D341Med (cell line): ENCODE results near the gene CDNF.
A peak's percentile ranks its signal among the peaks of the same experiment; 100 is the strongest.
"Not testable (repeated sequence)": the region's sequence is repeated elsewhere in the genome, so short reads cannot be mapped to it uniquely, and the experiment has no call there.

Experiments
- DNase-seq: peaks from one replicate; pipeline ENCODE4 v3.0.0; 2012; ENCODE audit warnings: low spot score

CDNF gene

DNA sequence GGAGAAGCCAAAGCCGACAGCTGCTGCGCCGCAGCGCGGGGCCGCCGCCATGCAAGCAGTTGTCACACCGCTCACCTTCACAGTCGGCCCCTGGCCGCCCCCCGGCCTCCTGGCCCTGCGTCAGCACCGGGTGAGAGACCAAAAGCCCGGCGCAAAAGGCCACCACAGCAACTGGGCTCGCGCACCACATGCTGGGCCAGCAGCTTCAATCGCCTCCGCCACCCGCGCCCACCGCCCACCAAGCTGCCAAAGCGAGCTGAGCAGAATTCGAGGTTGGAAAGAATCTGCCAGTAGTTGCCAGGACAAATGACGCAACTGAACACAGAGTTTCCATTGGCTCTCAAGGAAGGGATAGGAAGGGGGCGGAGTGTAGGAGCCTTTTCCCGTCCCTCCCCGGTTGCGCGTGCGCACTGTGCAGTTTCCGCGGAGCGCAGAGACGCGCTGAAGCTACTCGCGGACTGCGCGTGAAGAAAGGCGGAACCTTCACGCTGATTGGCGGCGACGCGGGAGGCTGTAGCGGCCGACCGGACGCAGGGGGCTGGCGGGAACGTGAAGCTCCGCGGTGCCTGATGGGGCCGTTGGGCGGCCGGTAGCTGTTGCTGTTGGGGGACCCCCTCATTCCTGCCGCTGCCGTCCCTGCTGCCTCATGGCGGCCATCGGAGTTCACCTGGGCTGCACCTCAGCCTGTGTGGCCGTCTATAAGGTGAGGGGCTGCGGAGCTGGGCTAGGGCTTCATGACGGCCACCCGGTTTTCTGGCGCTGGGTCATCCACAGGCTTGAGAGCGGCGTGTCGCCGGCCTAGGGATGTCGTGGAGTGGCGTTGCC lies at the start of gene CDNF, which contains the start of the genes HSPA14 and MSANTD7:
CDNF (minus strand) TSS at position 281 of the 825 bp plus-strand sequence; CDS start at position 190, 91 bp downstream.
HSPA14 (plus strand) TSS at position 550 of the 825 bp plus-strand sequence; CDS start at position 647, 97 bp downstream.
MSANTD7 (plus strand) TSS at position 550 of the 825 bp plus-strand sequence. CDS start 3,979 bp downstream, outside the sequence.
- DNase-seq: peak; percentile 96

DNA sequence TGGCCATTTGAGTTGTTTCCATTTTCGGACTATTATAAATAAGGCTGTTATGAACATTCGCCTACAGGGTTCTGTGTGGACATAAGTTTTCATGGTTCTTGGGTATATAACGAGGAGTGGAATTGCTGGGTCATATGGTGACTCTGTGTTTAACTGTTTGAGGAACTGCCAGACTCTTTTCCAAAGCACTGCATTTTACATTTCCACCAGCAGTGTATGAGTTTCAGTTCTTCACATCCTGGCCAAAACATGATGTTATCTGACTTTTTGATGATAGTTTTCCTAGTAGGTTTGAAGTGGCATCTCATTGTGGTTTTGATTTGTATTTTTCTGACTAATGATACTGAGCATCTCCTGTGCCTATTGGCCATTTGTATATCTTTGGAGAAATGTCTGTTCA lies 46.2 kb upstream of the CDNF start:
- DNase-seq: no peak

DNA sequence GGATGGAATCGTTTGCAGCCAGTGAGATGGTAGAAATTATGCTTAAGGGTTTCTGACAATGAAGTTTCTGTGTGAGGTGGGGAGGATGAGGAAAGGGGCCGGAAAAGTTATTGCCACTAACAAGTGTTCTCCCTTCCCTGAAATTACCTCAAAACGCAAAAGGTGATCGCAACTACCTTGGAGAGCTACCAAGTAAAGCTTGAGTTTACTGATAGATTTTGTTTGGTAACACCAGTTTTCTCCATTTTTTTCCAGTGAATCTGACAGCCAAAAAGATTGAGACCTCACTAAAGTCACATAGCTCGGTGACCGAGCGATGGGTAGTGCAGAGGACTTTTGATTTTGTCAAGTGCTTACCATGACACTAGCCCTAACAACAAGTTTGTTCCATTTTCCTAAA lies 42.4 kb upstream of the CDNF start:
- DNase-seq: no peak

DNA sequence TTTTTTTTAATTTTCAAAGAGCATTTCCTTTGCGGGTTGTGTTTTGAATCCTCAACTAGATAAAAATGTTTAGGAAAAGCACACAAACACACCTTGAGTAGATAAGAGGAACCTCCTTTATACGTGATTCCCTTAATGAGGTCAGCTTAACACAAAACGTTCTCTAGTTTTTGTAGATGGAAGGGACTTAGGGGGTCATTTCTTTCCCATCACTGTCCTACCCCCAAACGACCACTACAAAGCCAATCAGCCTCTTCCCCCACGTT lies 42.0 kb upstream of the CDNF start:
- no peak for DNase-seq

DNA sequence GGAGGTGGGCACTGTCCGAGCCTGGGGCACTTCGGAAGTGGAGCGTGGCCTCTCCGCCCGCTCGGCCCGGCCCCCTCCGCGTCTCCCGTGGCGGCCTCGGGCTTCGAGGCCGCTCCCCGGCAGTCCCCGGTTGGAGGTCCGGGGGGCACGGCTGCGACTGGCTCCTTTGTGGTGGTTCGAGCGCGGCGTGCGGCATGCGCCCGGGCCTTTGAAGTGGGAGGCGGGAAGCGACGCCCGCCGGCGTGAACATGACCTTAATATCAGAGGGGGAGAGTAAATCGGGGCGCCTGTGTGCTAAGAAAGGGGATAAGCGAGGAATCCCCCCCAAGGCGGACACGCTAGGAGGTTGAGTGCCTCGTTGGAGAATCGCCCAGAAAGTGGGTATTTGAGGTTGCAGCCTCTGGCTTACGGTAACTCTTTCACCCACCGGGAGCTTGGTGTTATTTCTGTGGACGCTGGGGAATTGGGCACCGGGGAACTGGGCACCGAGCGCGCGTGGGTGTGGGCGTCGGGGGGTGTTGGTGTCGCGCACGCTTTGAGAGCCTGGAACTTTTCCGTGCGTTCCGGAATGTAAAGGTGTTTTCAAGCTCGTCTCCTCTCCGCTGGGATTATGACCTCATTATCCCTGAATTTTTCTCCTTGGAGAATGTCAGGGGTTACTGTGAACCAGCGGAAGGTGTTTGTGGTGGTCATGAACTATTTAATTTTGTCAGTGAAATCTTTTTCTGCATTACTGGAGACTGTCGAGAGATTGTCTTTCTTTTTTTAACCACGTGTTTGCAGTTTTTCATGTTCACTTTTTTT lies 41.5 kb upstream of the CDNF start:
- peak; percentile 43 for DNase-seq

DNA sequence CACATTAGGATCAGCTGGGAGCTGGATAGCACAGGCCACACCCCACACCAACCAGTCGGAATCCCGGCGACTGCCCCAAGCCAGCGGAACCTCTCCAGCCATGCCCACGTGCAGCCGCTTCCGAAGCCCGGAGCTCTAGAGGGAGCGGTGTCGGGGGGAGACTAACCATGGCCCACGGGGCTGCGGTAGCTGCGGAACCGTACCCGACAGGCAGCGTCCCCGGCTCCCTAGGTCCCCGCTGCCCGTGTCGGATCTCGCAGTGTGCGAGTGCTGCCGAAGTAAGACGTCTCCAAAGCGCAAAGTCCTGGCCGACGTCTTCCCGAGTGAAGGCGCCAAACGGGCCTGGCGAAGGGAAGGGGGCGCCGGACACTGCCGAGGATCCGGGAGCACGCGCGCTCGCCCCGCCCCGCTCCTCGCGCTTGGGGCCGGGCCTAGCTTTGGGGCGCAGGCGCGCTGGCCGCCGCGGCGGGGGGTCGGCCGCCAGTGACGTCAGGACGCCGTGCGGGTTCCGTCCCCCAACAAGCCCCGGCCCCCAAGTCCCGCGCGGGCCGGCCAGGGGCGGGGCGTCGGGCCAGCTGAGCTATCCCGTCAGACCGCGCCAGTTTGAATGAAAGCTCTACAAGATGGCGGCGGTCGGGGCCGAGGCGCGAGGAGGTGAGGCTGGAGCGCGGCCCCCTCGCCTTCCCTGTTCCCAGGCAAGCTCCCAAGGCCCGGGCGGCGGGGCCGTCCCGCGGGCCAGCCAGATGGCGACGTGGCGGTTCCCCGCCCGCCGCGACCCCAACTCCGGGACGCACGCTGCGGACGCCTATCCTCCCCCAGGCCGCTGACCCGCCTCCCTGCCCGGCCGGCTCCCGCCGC lies 40.7 kb upstream of the CDNF start, which contains the start of gene SUV39H2:
SUV39H2 (plus strand) TSS at position 601 of the 858 bp plus-strand sequence; CDS start at position 624, 23 bp downstream.
- peak; percentile 100 for DNase-seq

DNA sequence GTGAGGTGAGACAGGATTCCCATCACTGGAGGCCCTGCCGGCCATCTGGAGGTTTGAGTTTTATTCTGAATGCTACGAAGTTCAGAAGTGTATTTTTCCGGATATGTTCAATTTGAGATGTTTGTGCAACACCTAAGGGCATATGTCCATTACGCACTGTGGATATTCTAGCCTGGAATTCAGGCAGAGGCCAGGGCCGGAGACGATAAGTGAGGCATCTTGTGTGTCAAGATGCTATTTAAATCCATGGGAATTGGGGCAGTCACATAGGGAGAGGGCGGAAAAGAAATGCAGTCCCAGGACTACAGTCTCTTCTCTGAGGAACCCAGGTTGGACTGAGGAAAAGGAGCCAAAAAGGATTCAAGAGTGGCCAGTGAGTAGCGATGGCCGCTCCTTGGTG lies 38.9 kb upstream of the CDNF start:
- DNase-seq: no peak

DNA sequence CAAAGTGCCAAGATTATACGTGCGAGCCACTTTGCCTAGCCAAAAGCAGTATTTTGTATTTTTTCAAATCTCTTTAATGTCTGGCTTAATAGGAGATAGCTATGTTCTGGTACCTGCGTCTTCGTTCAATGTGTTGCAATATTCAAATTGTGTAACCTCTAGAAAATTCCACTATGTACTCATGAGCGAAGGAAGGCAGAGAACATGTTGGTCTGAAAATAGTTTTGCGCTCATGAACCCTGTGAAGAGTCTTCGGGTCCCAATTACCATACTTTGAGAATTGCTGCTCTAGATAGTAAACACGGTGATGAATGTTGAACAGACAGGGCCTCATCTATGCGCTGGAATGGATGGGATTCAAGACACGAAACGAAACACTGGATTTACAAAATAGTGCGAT lies 38.1 kb upstream of the CDNF start:
- DNase-seq: no peak

DNA sequence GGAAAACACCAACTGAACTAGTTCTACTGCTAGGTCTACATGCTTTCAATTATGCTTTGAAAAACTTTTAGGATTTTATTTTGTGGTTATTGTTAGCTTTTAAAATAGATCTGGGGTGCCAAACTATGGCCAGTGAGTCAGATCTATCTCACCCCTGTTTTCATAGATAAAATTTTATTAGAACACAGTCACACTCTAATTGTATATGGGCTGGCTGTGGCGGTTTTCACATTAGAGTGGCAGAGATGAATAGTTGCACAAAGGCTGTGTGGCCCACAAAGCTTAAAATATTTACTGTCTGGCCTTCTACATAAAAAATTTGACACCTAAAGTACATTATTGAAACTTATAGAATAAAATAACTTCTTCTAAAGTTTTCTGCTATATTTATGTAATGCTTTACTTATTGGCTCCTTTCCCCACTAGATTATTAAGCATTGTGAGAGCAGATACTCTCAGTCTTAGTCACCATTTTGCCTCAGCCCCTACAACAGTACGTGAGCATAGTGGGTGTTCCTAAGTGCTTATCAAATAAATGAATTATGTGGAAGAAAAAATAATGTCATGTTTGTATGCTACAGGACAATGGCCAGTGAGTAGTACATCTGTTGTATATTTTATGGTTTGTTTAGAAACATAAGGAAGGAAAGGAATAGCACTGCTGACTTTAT lies 35.4 kb upstream of the CDNF start:
- no peak for DNase-seq

DNA sequence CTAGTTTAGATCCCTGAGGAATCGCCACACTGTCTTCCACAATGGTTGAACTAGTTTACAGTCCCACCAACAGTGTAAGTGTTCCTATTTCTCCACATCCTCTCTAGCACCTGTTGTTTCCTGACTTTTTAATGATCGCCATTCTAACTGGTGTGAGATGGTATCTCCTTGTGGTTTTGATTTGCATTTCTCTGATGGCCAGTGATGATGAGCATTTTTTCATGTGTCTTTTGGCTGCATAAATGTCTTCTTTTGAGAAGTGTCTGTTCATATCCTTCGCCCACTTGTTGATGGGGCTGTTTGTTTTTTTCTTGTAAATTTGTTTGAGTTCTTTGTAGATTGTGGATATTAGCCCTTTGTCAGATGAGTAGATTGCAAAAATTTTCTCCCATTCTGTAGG lies 27.0 kb upstream of the CDNF start:
- not testable (repeated sequence) for DNase-seq

DNA sequence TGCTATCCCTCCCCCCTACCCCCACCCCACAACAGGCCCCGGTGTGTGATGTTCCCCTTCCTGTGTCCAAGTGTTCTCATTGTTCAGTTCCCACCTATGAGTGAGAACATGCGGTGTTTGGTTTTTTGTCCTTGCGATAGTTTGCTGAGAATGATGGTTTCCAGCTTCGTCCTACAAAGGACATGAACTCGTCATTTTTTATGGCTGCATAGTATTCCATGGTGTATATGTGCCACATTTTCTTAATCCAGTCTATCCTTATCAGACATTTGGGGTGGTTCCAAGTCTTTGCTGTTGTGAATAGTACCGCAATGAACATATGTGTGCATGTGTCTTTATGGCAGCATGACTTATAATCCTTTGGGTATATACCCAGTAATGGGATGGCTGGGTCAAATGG lies 26.6 kb upstream of the CDNF start:
- not testable (repeated sequence) for DNase-seq

DNA sequence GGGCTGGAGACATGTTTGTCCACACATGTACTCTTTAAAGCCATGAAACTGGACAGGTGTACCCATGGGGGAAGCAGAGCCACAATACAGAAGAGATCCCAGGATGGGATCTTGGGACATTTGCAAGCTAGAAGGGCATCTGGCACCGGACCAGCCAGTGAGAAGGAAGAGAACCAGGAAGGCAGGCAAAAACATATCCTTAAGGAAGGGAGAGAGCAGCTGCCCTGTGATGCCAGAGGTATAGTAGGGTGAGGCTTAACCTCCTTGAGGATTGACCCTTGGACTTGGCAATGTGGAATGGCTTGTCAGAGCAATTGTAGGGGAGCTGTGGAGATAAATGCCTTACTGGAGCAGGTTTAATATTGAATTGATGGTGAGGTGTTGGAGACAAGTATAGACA lies 23.0 kb upstream of the CDNF start:
- no peak for DNase-seq

DNA sequence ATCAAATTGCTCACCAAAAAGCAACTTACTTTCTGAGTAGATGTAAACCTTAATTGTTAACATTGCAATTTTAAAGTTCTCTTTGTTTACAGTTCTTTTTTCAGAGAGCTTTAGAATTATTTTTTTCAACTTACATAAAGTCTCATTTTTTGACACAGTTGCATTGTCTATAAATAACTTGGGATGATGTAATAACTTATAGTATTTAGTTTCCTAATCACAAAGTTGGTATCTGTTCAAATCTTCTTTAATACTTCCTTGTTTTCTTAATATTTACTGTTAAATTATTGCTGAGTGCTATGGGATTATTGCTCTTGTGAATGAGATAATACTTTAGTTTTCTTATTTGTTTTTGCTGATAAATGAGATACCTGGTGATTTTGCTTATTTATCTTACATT lies 21.9 kb upstream of the CDNF start:
- DNase-seq: no peak

DNA sequence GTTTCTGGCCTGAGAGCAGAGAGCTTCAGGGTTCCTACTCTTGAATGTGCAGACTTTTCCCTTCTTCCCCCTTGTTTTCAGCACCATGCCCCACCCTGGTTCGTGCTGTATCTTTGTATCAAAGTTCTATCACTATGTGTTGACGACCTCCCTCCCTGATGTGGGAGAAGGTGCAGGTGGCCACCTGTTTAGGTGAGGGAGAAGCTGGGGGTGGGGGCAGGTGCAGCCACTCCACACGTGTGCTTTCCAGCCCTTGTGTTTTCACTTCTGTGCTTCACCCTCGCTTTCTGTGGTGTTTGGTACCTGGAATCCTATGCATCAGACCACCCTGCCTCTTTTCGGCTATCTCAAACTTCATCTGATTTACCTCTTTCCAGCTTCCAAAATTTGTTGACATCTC lies 21.2 kb upstream of the CDNF start:
- no peak for DNase-seq

DNA sequence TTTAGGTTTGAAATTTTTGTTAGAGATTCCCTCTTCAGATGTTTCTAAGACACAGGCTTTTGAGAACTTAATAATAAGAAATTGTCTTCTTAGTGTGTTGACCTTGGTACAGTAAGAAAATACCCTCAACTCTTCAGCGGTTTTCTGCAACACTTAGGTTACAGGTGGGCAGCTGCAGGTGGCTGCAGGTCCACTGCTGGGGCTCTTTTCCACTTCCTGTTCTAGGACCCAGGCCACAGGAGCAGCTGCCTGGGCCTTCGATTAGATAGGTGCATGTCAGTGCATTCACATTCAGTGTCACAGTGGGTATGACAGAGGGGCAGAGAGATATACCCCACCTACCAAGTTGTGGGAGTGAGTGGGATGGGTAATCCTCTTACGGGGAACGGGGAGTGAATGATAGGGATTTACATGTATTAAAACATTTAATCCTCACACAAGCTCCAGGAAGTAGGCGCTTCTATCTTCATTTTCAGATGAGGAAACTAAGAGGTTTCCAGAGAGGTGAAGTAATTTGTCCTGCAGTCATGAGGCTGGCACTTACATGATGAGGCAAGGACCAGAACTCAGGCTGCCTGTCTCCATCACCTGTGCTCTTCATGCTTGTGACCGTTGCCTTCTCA lies 20.6 kb upstream of the CDNF start:
- DNase-seq: peak; percentile 81

DNA sequence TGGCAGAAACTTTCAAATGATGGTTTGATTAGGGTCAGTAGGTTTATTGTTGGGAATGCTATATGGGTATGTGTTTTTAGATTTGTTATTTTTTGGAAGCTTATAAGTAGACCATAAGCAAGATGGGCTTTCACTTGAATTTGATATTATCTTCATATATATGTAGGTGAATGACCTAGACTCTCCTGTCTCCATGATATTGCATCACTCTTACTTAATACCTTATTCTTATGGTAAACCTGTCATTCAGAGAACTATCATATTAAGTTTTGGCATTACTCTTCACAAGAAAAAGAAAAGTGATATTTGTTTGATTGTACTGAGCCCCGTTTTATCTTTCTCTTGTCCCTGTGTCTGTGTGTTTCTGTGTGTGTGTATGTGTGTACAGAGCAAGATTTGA lies 17.6 kb upstream of the CDNF start:
- no peak for DNase-seq

DNA sequence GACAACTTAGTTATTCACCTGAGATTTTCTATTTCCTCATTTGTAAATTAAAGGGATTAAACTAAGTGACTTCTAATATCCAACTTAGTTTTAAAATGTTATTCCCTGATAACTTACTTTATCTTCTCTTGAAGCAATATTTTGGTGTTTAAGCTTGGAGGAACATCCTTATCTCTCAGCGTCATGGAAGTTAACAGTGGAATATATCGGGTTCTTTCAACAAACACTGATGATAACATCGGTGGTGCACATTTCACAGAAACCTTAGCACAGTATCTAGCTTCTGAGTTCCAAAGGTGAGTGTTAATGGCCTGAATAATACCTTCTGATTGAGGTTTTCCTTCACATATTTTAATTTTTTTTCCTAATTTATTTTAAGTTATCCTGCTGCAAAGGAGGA lies 14.4 kb upstream of the CDNF start:
- DNase-seq: no peak

DNA sequence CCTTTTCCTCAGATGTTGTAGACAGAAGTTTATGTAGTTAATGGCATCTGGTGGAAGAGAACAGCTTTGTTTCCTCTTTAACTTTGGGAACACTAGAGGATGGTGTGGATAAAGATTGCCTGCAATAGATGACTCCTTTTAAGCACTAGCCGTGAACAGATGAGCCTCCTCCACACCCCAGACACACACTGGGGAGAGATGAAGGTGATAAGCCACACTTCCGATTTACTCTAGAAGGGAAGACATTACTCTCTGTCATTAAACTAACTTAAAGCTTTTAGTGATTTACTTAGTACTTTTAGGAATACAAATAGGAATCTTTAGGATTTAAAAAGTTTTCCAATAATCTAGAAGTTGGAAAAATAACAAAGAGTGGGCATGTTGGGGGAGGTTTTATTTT lies 7.1 kb upstream of the CDNF start:
- no peak for DNase-seq

DNA sequence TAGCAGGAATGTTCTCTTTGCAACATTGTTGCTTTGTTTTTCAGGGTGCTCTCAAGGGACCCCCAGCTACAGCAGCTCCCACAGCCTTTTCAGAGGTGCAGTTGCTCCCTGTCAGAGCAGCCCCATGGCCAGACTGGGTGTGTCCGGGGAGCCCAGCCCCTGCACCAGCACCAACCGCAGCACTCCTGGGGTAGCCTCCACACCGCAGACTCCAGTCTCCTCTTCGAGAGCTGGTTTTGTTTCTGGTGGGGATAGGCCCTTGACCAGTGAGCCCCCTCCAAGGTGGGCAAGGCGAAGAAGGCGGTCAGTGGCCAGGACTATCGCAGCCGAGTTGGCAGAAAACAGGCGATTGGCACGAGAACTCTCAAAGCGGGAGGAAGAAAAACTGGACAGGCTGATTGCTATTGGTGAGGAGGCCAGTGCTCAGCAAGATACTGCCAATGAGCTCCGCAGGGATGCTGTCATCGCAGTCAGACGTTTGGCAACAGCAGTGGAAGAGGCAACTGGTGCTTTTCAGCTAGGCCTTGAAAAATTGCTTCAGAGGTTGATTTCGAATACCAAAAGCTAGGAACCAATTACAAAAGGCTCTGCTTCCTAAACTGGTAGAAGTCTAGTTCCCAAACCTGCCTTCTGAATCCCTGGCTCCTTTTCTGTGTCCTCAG lies 5.6 kb upstream of the CDNF start:
- no peak for DNase-seq

DNA sequence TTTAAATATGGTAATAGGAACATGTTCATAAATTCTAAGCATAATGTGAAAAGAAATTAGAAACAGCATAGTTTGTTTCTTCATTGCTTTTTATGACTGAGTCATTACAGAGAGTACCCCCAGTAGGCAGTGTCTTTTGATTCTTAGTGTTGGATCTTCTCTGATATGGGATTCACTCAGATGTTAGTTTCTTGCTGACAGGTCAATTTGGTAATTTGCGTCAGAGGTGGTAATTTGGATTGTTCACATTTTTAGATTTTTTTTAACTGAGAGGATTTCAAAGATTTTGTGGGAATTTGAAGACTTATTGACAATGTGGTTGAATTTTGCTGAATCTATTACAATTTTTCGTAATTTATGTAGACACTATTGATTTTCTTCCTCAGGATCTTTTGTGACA lies 2.3 kb upstream of the CDNF start:
- DNase-seq: no peak

DNA sequence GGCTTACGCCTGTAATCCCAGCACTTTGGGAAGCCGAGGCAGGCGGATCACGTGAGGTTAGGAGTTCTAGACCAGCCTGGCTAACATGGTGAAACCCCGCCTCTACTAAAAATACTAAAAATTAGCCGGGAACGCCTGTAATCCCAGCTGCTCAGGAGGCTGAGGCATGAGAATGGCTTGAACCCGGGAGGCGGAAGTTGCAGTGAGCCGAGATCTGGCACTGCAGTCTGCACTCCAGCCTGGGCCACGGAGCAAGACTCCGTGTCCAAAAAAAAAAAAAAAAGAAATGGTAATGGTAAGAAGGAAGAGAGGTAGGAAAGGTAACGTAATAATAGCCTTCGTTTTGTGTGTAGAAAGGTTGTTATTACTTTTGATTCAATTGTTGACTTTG lies 1.5 kb upstream of the CDNF start:
- no peak for DNase-seq
